Measurements from ENCODE around the gene SNX1. TPM values are rescaled to one million over a fixed set of nuclear protein-coding genes. Genes with fewer than 3 reads are reported as not detected.
"Not testable (repeated sequence)": the region's sequence is repeated elsewhere in the genome, so short reads cannot be mapped to it uniquely, and the experiment has no call there.

SNX1 gene
- total and polyA plus RNA-seq, 7 donors = 36.4 to 102 (median 61.0) TPM

DNA sequence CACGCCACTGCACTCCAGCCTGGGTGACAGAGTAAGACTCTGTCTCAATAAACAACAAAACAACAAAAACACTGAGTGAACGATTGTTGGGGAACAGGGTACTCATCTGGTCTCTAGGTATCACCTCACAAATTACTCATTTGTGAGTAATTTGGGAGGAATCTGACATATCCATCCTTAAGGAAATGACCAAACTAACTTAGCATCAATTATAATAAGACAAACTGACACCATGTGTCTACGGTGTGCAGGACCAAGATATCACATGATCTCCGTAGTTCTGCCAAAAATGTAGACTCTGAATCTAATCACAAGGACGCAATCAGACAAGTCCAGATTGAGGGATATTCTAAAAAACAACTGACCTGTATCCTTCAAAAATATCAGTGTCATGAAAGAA lies 37.5 kb upstream of the SNX1 start:
- WGBS, 3 donors = 76 to 87% (median 79%) methylated on average over 5 of the region's 5 CpGs
- ATAC-seq (no peak), DNase-seq (no peak)
- no peaks in the 10 kb centered on the region for H3K27me3 ChIP-seq (ENCODE audit: insufficient read depth in 3 of 3, low read length in 2 of 3)
- intact Hi-C loops (cut with DNase I) = no loop called here
- no peak overlapping the region for H3K27ac ChIP-seq
- H3K36me3 ChIP-seq (ENCODE audit: insufficient read depth in 1 of 2, low read depth in 1 of 2) = no peaks in the 10 kb centered on the region
- H3K9me3 ChIP-seq = no peaks in the 10 kb centered on the region
- no peak overlapping the region for H3K4me3 ChIP-seq
- H3K4me1 ChIP-seq = no peaks in the 10 kb centered on the region
- no peak for TF ChIP-seq CTCF (IDR thresholded peaks at IDR 0.05)

- H3K4me3 ChIP-seq, H3K27ac ChIP-seq: not testable (repeated sequence)
- WGBS, 3 donors = 91 to 100% (median 93%) methylated on average over 2 of the region's 2 CpGs
Observed at GRCh38 chr15:64059104-64059503, 36.7 kb upstream of the SNX1 start.

GRCh38 chr15:64060716-64061115 lies 35.1 kb upstream of the SNX1 start:
- intact Hi-C loops (cut with DNase I) = no loop called here

More at GRCh38 chr15:64059104-64059503, 36.7 kb upstream of the SNX1 start:
- H3K9me3 ChIP-seq; H3K36me3 ChIP-seq (ENCODE audit: insufficient read depth in 1 of 2, low read depth in 1 of 2); H3K27me3 ChIP-seq (ENCODE audit: insufficient read depth in 3 of 3, low read length in 2 of 3); DNase-seq; ATAC-seq; H3K4me1 ChIP-seq; intact Hi-C loops (cut with DNase I): not testable (repeated sequence)

DNA sequence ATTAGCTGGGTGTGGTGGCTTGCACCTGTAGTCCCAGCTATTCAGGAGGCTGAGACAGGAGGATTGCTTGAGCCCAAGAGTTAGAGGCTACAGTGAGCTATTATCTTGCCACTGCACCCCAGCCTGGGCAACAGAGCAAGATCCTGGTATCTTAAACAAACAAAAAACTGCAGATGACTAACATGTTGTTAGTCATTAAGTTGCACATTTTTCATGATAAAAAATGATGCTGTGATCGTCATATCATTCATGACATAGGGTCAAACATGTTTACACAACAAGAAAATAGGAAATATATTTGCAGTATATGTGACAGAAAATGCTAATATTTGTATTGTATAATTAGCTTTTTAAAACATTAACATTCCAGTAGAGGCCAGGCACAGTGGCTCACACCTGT lies 29.3 kb upstream of the SNX1 start:
- DNase-seq = no peak
- no peak for ATAC-seq
- Histone ChIP-seq H3K4me3 (no peak overlapping the region), H3K4me1 (peaks cover 20% of the 10 kb centered on the region), H3K27ac (no peak overlapping the region), H3K9me3 (no peaks in the 10 kb centered on the region), H3K27me3 (ENCODE audit: insufficient read depth in 3 of 3, low read length in 2 of 3) (no peaks in the 10 kb centered on the region), H3K36me3 (ENCODE audit: insufficient read depth in 1 of 2, low read depth in 1 of 2) (no peaks in the 10 kb centered on the region)
- intact Hi-C loops (cut with DNase I) = loop anchor here (2.0 to 5.0 kb wide), 3 partner anchors 314 to 459 kb away; no protein-coding TSS in a partner anchor
- TF ChIP-seq CTCF (IDR thresholded peaks at IDR 0.05) = no peak
- WGBS, 3 donors = 82 to 84% (median 83%) methylated on average over 1 of the region's 1 CpG

More at GRCh38 chr15:64060716-64061115, 35.1 kb upstream of the SNX1 start:
- Histone ChIP-seq H3K36me3 (ENCODE audit: insufficient read depth in 1 of 2, low read depth in 1 of 2) (no peaks in the 10 kb centered on the region), H3K9me3 (no peaks in the 10 kb centered on the region), H3K27ac (no peak overlapping the region), H3K4me1 (no peaks in the 10 kb centered on the region), H3K4me3 (no peak overlapping the region), H3K27me3 (ENCODE audit: insufficient read depth in 3 of 3, low read length in 2 of 3) (no peaks in the 10 kb centered on the region)
- TF ChIP-seq CTCF (IDR thresholded peaks at IDR 0.05) = no peak
- 96 to 98% (median 97%) methylated on average over 23 to 29 of the region's 29 CpGs for WGBS, 3 donors
- ATAC-seq (no peak), DNase-seq (no peak)

DNA sequence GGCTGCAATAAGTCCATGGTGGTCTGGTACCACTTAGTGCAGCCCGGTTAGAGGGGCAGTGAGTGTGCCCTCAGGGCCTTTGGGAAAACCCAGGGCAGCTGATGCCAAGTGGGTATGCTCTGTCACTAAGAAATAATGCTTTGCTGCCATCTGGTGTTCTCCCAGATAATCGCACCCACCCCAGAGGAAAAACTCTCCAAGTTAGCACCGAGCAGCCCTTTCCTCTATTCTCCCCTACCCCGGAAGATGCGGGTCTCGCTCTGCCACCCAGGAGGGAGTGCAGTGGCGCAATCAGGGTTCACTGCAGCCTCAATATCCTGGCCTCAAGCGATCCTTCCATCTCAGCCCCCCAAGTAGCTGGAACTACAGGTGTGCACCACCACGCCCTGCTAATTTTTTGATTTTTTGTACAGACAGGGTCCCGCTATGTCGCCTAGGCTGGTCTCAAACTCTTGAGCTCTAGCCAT lies 28.2 kb upstream of the SNX1 start:
- no peak overlapping the region for H3K27ac ChIP-seq
- peak overlapping the region; percentile 15 for H3K4me3 ChIP-seq
- peaks cover 29% of the 10 kb centered on the region for H3K4me1 ChIP-seq
- 21 to 23% (median 23%) methylated on average over 11 of the region's 11 CpGs for WGBS, 3 donors
- H3K36me3 ChIP-seq (ENCODE audit: insufficient read depth in 1 of 2, low read depth in 1 of 2) = no peaks in the 10 kb centered on the region
- no peaks in the 10 kb centered on the region for H3K27me3 ChIP-seq (ENCODE audit: insufficient read depth in 3 of 3, low read length in 2 of 3)
- DNase-seq (peak; percentile 46 to 68), ATAC-seq (peak; percentile 55 to 65 (median 56))
- no peaks in the 10 kb centered on the region for H3K9me3 ChIP-seq
- peak; percentile 82 for TF ChIP-seq CTCF (IDR thresholded peaks at IDR 0.05)
- intact Hi-C loops (cut with DNase I) = loop anchor here (2.0 to 5.0 kb wide), 3 partner anchors 315 to 460 kb away; no protein-coding TSS in a partner anchor

Measured in psoas muscle (tissue), 8 donors.